ENCODE data around the gene PRDX5. TPM values are rescaled to one million over a fixed set of nuclear protein-coding genes. Genes with fewer than 3 reads are reported as not detected.

Gene PRDX5
- total RNA-seq, 1 experiment from 2014 or later = 228 TPM

- H3K18ac ChIP-seq (ENCODE audit: insufficient read length, low read depth, low read length) = no peak overlapping the region
- H3K27me3 ChIP-seq (ENCODE audit: insufficient read depth, low read length) = peaks cover 39% of the 10 kb centered on the region
- H3K56ac ChIP-seq (ENCODE audit: insufficient read length, low read depth, low read length) = no peak overlapping the region
- H3K79me2 ChIP-seq (ENCODE audit: insufficient read depth, low read length) = no peaks in the 10 kb centered on the region
- H4K8ac ChIP-seq (replicated peaks; ENCODE audit: insufficient read length, low read depth, low read length) = no peak overlapping the region
- no peak overlapping the region for H3T11ph ChIP-seq (ENCODE audit: low read length)
- no peak overlapping the region for H2BK5ac ChIP-seq (ENCODE audit: insufficient read length, low read length)
- Mint-ChIP-seq H3K4me3 (no peak overlapping the region), H3K9me3 (no peaks in the 10 kb centered on the region; a peak in 2 of 5 replicates), H3K27ac (no peak overlapping the region), H3K36me3 (ENCODE audit: insufficient read depth in 1 of 3, low read depth in 3 of 3) (peaks cover 0 to 2% (median 0%) of the 10 kb centered on the region in 3 experiments; a peak in 3 of 7 replicates), H3K4me1 (peaks cover 12 to 15% of the 10 kb centered on the region in 2 experiments), H3K27me3 (ENCODE audit: low read depth) (peaks cover 52% of the 10 kb centered on the region)
- no peaks in the 10 kb centered on the region for H3K4me1 ChIP-seq (ENCODE audit: insufficient read depth, low read length)
- no peak overlapping the region for H3K14ac ChIP-seq (ENCODE audit: insufficient read depth, low read length)
- no peak overlapping the region for H2BK20ac ChIP-seq (ENCODE audit: low read depth, low read length, poor library complexity, severe bottlenecking)
- no peak overlapping the region for H3K27ac ChIP-seq (ENCODE audit: insufficient read length, low read depth, low read length)
- TF ChIP-seq CTCF (conservative IDR thresholded peaks at IDR 0.05) = no peak
- no peak for DNase-seq
- H2BK120ac ChIP-seq (ENCODE audit: low read depth, low read length, poor library complexity, severe bottlenecking) = no peak overlapping the region
- no peaks in the 10 kb centered on the region for H4K20me1 ChIP-seq (ENCODE audit: control insufficient read depth, insufficient read depth, insufficient read length)
- no peak overlapping the region for H3K23ac ChIP-seq (ENCODE audit: insufficient read length, low read depth, low read length)
- H3K79me1 ChIP-seq (ENCODE audit: insufficient read depth, low read depth, low read length, poor library complexity, severe bottlenecking) = no peaks in the 10 kb centered on the region
- H2BK12ac ChIP-seq (ENCODE audit: insufficient read length, low read depth, low read length) = no peak overlapping the region
- no peak overlapping the region for H4K91ac ChIP-seq (ENCODE audit: insufficient read length, low read depth, low read length)
- no peaks in the 10 kb centered on the region for H3K9me3 ChIP-seq (ENCODE audit: control insufficient read depth, low read depth, low read length)
- H2BK15ac ChIP-seq (ENCODE audit: low read depth, low read length) = no peak overlapping the region
- no peak overlapping the region for H2AK5ac ChIP-seq (ENCODE audit: insufficient read length, low read length)
- H3K23me2 ChIP-seq (ENCODE audit: insufficient read length, low read depth, low read length, poor library complexity, severe bottlenecking) = peaks cover 15% of the 10 kb centered on the region
- no peak overlapping the region for H2AFZ ChIP-seq (ENCODE audit: low read length)
- no peak overlapping the region for H3K4ac ChIP-seq (ENCODE audit: low read depth, low read length)
- no peak overlapping the region for H3K4me2 ChIP-seq (ENCODE audit: insufficient read depth, insufficient read length, low read length)
- no peak overlapping the region for H4K5ac ChIP-seq (ENCODE audit: insufficient read length, low read depth, low read length)
- WGBS (ENCODE audit: extremely low coverage, insufficient read length, low lambda C conversion rate) = no CpG with 5 or more reads among the region's 13 CpGs
- no peak overlapping the region for H3K9ac ChIP-seq (ENCODE audit: extremely low read depth, insufficient read length, low read length)
These were observed 28.8 kb upstream of the PRDX5 start for GRCh38 chr11:64289002-64289564.
